EL (cell line): Measurements from ENCODE around the gene CDH23.
"Not testable (repeated sequence)": the region's sequence is repeated elsewhere in the genome, so short reads cannot be mapped to it uniquely, and the experiment has no call there.

ENCODE experiments used
- DNase-seq: peaks from one replicate; pipeline ENCODE4 v3.0.0-alpha.2; 2016

CDH23 gene

GRCh38 chr10:71588685-71589084, 192.0 kb downstream of the CDH23 start:
- no peak for DNase-seq

DNA sequence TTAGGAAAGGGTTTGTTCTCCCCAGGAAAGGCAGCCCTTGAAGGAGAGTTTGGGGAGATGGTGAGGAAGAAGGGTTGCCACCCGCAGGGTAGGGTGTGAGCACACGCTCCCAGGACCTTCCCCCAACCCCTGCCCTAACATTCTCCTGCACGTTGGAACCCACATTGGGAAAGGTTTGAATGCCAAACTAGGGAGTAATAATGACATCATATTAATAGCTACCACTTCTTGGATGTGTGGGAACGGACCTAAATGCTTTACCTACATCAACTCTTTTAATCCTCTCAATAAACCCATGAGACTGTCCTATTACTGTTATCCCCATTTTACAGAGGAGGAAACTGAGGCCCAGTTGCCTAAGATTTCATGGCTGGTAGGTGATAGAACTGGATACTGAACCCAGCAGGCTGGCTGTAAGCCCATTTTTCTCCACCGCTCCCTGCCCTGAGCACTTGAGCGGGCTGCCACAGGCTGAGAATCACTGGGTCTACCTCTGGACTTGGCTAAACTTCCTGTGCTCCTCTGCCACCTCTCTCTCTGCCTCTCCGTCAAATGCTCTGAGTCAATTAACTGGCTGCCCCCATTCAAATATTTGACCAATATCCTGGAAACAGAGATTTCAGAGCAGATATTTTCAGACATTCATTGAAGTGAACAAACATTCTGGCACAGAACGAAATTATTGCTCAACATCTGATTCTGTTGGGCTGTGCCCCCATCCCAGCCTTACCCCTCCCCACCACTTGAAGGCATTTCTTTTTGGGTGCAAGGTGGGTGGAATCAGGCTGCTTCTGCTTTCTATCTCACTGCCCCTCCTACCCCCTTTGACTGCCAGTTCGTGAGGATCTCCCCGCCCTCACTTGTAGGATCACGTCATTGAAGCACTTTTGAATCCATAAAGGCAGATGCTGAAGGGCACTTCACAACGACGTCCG, 193.2 kb downstream of the CDH23 start:
- DNase-seq, result no peak

- no peak for DNase-seq
These were observed 194.1 kb downstream of the CDH23 start for GRCh38 chr10:71590781-71591350.

- DNase-seq, result no peak
These were observed 198.3 kb downstream of the CDH23 start for GRCh38 chr10:71594934-71595571.

GRCh38 chr10:71595649-71596048, 198.9 kb downstream of the CDH23 start:
- no peak for DNase-seq

GRCh38 chr10:71596127-71596526, 199.4 kb downstream of the CDH23 start:
- DNase-seq, result no peak

DNA sequence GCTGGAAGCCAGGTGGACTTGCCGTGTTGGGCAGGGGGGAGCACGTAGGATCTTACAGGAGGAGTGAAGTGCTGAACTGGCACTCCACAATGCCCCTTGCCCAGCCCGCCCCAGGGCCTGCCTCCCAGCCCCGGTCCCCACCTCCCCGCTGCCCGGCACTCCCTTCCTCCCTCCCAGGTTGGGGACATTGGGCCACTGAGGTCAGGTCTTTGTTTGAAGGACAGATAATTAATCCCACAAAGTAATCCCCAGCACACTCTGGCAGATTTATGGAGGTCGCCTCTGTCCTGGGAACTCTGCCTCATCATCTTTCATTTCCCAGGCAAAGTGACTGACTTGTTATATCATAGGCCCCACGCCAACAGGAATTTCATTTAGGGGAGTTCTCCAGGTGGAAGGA, 200.0 kb downstream of the CDH23 start:
- no peak for DNase-seq

DNA sequence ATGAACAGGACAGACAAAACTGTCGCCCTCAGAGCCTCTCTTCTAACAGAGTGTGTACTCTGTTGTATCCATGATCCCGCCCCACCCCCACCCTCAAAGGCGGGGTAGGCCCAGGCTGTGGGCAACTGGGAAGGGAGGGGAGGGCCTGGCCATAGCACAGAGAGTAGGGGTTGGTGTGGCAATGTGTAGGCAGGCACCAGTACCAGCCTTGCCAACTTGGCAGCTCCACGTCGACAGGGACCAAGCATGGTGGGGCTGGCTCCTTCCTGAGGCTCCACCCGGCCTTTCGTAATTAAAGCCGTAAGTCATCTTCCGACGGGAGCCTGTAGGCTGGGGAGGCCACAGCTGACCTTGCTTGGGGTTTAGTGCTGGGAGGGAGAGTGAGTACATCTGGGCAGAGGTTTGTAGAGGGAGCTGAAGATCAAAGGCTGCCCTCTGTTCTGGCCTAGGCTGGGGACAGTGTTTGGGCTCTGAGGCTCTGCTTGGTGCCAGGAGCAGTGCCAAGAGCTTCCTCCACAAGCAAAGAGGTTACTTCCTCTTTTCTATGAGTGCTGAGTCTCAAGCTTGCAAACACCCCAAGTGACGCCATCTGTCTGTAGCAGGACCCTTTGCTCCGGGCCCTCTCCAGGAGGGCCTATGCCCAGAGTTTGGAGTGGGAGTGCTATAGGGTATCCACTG, 201.2 kb downstream of the CDH23 start:
- no peak for DNase-seq

- DNase-seq, result peak; percentile 20
These were observed 201.9 kb downstream of the CDH23 start for GRCh38 chr10:71598621-71599055.

GRCh38 chr10:71599518-71599917, 202.8 kb downstream of the CDH23 start:
- DNase-seq, result no peak

GRCh38 chr10:71600242-71600641, 203.5 kb downstream of the CDH23 start:
- not testable (repeated sequence) for DNase-seq

DNA sequence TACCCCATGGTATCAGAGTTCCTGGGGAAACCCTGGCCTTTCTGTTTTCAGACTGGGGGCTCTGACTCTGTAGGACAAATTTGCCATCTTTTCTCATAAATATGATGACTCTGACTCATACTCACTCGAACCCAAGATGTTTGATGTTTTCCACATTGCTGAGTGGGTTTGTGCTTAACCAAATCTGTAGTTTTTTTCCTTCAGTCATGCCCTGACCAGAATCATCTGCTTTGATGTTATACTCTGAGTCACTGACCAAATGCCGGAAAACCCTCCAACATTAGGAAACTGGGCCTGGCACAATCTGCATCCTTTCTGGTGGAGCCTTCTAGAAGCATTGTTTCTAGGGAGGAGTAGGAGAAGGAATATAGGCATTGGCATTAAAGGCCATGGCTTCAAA, 204.1 kb downstream of the CDH23 start:
- peak; percentile 73 for DNase-seq

DNA sequence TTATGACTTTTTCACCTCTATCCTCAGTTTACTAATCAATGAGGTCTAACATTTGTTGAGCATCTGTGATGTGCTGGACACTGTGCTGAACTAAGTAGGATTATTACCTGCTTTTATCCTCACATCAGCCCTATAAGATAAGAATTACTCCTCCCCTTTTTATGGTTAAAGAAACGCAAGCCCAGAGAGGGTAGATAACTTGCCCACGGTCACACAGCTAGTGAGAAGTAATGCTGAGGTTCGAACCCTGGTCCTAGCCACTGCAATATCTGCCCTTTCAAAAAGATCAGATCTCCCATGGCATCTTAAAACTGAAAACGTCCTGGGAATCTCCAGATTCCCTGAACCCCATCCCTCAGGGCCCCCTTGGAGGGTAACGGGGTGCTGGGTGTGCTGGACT, 204.6 kb downstream of the CDH23 start:
- no peak for DNase-seq

DNA sequence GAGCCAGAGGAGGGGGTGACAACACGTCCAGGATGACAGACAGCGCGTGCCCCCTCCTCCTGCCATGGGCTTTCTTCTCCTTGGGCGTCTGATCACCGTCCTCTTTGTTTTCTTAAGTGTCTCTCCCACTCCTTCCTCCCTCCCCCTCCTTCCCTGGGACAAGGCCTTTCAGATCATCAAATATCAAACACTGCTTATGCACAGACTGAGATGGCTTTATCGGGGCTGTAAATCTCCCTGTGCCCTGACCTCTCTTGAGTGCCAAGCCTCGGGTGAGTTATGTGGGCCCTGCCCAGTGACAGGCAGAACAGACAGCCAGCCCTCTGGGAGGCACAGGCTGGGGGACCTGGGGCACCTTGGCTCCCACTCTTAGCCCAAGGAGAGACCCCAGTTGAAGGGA, 206.4 kb downstream of the CDH23 start:
- DNase-seq, result no peak

DNA sequence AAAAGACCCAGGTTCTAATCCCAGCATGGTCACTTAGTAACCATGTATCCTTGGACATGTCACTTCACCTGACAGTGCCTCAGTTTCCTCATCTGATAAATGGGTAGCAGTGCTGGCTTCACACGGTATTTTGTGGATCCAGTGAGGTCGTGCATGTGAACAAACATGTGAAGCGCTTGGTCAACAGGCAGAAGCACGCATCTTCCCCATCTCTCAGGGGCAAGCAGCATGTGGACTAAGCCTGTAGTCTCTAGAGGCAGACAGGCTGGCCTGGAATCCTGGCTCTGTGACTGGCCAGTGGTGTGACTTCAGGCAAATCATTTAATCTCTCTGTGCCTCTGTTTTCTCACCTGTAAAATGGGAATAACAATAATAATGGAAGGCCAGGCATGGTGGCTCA, 207.0 kb downstream of the CDH23 start:
- no peak for DNase-seq

DNA sequence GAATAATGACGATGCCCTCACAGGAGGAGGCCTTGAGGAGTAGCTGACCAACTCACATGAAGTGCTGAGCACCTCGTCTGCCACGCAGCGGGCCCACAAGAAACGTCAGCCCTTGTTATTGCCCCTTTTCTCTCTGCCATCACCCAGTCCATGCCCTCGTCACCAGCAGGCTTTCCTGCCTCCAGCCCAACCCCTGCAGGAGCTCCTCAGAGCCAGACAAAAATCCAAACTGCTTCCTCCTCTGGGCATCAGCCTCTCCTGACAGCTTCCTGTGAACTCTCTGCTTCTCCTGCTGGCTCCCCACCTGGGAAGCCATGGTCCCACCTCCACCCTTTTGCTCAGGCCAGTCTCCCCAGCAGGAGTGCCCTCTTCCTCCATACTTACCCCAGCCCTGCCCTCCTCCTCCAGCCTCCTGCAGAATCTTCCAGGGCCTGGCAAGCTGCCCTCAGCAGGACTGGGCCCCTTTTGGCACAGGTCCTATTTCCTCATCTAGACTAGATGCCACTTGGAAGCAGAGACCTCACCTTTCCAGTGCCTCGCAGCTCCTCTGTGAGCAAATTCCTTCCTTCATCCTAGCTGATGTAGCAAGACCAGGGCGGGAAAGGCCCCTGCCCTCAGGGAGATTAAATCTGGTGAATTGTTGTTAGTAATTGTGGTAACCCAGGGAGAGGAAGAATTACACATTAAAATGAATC, 207.8 kb downstream of the CDH23 start:
- peak; percentile 8 for DNase-seq

- DNase-seq, result no peak
These were observed 208.7 kb downstream of the CDH23 start for GRCh38 chr10:71605263-71605962.

DNA sequence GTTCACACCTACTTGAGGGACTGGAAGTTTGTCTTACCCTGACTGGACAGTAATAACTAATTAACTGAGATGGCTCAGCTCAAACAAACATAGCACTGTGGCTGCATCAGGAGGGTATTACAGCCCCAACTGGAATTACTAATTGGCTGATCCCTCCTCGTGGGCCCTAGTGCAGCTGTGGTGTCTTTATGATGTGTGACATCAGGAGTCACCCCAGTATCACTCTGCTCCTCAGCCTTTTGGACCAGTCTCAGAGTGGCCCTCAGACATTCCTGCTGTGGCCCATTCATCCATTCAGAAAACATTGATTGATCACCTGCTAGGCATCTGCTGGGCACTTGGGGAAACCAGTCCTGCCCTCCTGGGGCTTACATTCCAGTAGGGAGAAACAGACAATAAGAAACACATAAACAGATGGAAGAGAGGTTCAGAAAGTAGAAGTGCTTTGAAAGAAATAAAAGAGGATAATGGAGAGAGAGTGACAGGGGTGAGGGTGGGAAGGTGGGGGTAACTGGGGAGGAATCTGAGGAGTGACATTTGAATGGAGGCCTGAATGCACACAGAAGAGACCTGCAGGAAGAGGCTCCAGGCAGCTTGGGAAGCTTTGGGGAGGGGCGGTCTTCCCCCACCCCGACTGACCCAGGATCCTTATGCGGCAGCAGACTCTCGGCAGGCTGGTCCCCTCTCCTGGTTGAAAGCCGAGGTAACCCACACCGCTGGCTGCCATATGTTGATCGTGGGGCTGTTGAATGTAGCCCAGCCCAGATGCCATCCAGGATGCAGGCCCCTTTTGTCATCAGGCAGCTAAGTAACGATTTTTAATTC, 209.7 kb downstream of the CDH23 start:
- DNase-seq, result no peak

DNA sequence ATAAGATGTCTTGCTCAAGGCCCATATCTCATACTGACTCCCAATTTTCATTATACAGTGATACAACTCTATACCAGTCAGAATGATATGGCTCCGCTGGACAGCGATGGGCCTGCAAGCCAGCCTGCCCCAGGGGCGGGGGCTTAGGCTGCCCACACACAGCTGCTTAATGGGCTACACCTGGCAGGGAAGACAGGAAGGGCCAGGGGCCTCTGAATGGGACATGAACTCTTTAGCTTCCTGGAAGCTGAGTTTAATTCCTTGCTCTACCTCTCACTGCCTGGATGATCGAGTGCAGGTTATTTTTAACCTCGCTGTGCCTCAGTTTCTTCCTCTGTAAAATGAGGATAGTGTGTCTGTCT, 210.3 kb downstream of the CDH23 start:
- no peak for DNase-seq

DNA sequence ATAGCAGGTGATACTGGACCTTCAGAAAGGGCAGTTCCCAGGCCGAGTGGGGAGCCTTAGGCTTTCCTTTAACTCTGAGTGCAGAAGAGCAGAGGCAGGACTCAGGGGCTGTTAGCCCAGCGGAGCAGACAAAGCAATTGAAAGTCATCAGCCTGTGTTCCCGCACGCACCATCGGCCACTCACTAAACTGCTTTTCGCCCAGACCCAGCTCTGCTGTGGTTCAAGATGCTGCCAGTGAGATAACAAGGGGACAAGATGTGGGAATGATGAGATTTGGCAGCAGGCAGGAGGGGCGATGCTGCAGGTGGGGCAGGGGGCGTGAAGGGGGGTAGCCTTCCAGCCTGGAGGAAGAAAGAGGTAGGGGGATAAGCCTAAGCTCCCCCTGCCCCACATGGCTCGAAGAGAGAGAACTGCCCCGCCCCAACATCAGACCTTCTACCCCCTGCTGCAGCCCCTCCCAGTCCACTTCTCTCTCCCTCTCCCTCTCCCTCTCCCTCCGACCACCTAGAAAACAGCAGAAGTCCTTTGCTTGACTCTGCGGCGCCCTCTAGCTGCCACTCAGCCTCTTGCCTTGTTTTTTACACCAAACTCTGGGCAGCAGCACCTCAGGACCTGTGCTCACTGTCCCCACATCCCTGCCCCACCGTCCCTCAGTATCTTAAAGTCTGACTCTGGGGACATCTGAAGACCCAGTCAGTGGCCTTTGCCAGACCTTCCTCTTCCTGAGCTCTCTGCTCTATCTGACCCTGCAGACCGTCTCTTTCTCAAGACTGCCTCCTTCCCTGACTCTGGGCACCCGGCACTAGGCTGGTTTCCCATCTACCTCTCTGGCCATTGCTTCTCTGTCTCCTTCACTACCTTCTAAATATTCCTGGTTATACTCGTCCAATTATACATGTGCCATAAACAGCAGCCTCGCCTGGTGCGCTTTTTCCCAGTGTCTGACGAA, 212.4 kb downstream of the CDH23 start:
- DNase-seq, result peak; percentile 52
